DND-41 (cell line): ENCODE measurements around the gene CHRM5.

Experiments
- ATAC-seq: fragments of 200-7000 bp; cut with Tn5 transposase; 3 replicates; pipeline ENCODE4 v1.9.1; 2021; ENCODE audit warnings: low read depth; ENCODE audit not compliant: insufficient read depth
- DNase-seq: peaks from one replicate; pipeline ENCODE4 v3.0.0-alpha.2; 2020
- H2AFZ ChIP-seq: 2 replicates; pipeline ENCODE4 v1.6.0; 2012; ENCODE audit warnings: low read depth, low read length
- H3K27ac ChIP-seq: 2 replicates; pipeline ENCODE4 v1.5.1; 2012; ENCODE audit warnings: low read length, inconsistent platforms
- H3K27me3 ChIP-seq: fragments of 200-600 bp; sonication (generic); 2 replicates; pipeline ENCODE4 v1.6.0; 2012; ENCODE audit warnings: low read length, mild to moderate bottlenecking, inconsistent platforms; ENCODE audit not compliant: insufficient read depth, poor library complexity
- H3K36me3 ChIP-seq: 2 replicates; pipeline ENCODE4 v1.5.1; 2012; ENCODE audit warnings: low read length, inconsistent platforms; ENCODE audit not compliant: insufficient read depth
- H3K4me1 ChIP-seq: 2 replicates; pipeline ENCODE4 v1.5.1; 2012; ENCODE audit warnings: mild to moderate bottlenecking, low read length; ENCODE audit not compliant: insufficient read depth
- H3K4me2 ChIP-seq: 2 replicates; pipeline ENCODE4 v1.6.0; 2012; ENCODE audit warnings: mild to moderate bottlenecking, moderate library complexity, low read length, inconsistent platforms; ENCODE audit not compliant: insufficient read depth
- H3K4me3 ChIP-seq, 2 experiments: fragments of 200-600 bp in 1 of 2; shearing (Covaris generic) in 1 of 2; 2 replicates each; pipeline ENCODE4 v1.5.1; 2012 to 2016; ENCODE audit warnings: inconsistent platforms in 2 of 2, low read length in 2 of 2, mild to moderate bottlenecking in 2 of 2, low read depth in 1 of 2, moderate library complexity in 1 of 2
- H3K79me2 ChIP-seq: 2 replicates; pipeline ENCODE4 v1.6.0; 2012; ENCODE audit warnings: low read length, inconsistent platforms; ENCODE audit not compliant: insufficient read depth
- H3K9ac ChIP-seq: 2 replicates; pipeline ENCODE4 v1.6.0; 2012; ENCODE audit warnings: low read depth, mild to moderate bottlenecking, inconsistent platforms, low read length, moderate library complexity
- H3K9me3 ChIP-seq: 2 replicates; pipeline ENCODE4 v1.5.1; 2012; ENCODE audit warnings: low read length, moderate library complexity, mild to moderate bottlenecking, inconsistent platforms; ENCODE audit not compliant: insufficient read depth, severe bottlenecking
- H4K20me1 ChIP-seq: 2 replicates; pipeline ENCODE4 v1.6.0; 2012; ENCODE audit warnings: low read length; ENCODE audit not compliant: insufficient read depth
- CTCF ChIP-seq: IDR thresholded peaks from 2 replicates; pipeline ENCODE4 v1.5.1; 2012; ENCODE audit warnings: borderline replicate concordance, low read length, moderate library complexity, mild to moderate bottlenecking; ENCODE audit not compliant: poor library complexity, severe bottlenecking; ENCODE audit errors: extremely low read depth
- EZH2 ChIP-seq: IDR thresholded peaks from 3 replicates; pipeline ENCODE4 v1.6.1; 2012; ENCODE audit warnings: borderline replicate concordance, low read depth, mild to moderate bottlenecking, moderate library complexity, low read length, inconsistent platforms; ENCODE audit not compliant: severe bottlenecking

The CHRM5 gene

GRCh38 chr15:34001536-34001935 lies 33.2 kb downstream of the CHRM5 start:
- no peak overlapping the region for H3K4me3 ChIP-seq
- H3K4me2 ChIP-seq, result no peak overlapping the region
- no peak for TF ChIP-seq CTCF
- no peak for DNase-seq
- H4K20me1 ChIP-seq, result no peaks in the 10 kb centered on the region
- no peaks in the 10 kb centered on the region for H3K36me3 ChIP-seq
- no peak overlapping the region for H3K27ac ChIP-seq
- H3K4me1 ChIP-seq, result no peaks in the 10 kb centered on the region
- no peak overlapping the region for H3K9ac ChIP-seq
- H3K79me2 ChIP-seq, result no peaks in the 10 kb centered on the region
- no peaks in the 10 kb centered on the region for H3K9me3 ChIP-seq
- ATAC-seq, result no peak
- H3K27me3 ChIP-seq, result no peaks in the 10 kb centered on the region
- no peak overlapping the region for H2AFZ ChIP-seq

- Histone ChIP-seq H3K4me2 (no peak overlapping the region), H3K36me3 (no peaks in the 10 kb centered on the region), H3K79me2 (no peaks in the 10 kb centered on the region), H3K27ac (no peak overlapping the region), H3K4me3 (no peak overlapping the region), H2AFZ (no peak overlapping the region), H3K27me3 (no peaks in the 10 kb centered on the region), H4K20me1 (no peaks in the 10 kb centered on the region), H3K4me1 (no peaks in the 10 kb centered on the region), H3K9ac (no peak overlapping the region), H3K9me3 (no peaks in the 10 kb centered on the region)
- DNase-seq (no peak), ATAC-seq (no peak)
- TF ChIP-seq EZH2, result no peak
- no peak for TF ChIP-seq CTCF
Measured at GRCh38 chr15:34006381-34006780, 38.1 kb downstream of the CHRM5 start.

- no peak overlapping the region for H3K4me2 ChIP-seq
- H3K4me3 ChIP-seq, result no peak overlapping the region
- TF ChIP-seq CTCF, result no peak
- H3K79me2 ChIP-seq, result no peaks in the 10 kb centered on the region
- H3K36me3 ChIP-seq, result no peaks in the 10 kb centered on the region
- no peaks in the 10 kb centered on the region for H3K9me3 ChIP-seq
- no peak for ATAC-seq
- no peaks in the 10 kb centered on the region for H3K4me1 ChIP-seq
- no peaks in the 10 kb centered on the region for H4K20me1 ChIP-seq
- no peak overlapping the region for H3K27ac ChIP-seq
- no peak overlapping the region for H3K9ac ChIP-seq
- DNase-seq, result no peak
- no peaks in the 10 kb centered on the region for H3K27me3 ChIP-seq
- no peak overlapping the region for H2AFZ ChIP-seq
Measured at GRCh38 chr15:34009656-34010055, 41.4 kb downstream of the CHRM5 start.

DNA sequence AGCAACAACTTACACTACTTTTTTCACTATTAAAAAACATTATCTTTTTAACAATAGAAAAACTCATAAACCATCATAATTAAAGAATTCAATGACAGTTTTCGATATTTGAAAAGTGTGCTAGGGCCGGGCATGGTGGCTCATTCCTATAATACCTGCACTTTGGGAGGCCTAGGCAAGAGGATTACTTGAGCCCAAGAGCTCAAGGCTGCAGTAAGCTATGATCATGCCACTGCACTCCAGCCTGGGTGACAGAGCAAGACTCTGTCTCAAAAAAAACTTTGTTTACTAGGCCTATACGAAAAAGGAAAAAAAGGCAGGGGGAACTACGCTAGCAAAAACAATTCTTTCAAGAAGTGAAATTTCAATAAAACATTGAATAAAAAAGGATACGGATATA lies 42.6 kb downstream of the CHRM5 start:
- Histone ChIP-seq H3K4me1 (no peaks in the 10 kb centered on the region), H3K27ac (no peak overlapping the region), H3K27me3 (no peaks in the 10 kb centered on the region), H2AFZ (no peak overlapping the region), H4K20me1 (no peaks in the 10 kb centered on the region), H3K9me3 (no peaks in the 10 kb centered on the region), H3K36me3 (no peaks in the 10 kb centered on the region), H3K9ac (no peak overlapping the region), H3K4me3 (no peak overlapping the region), H3K79me2 (no peaks in the 10 kb centered on the region), H3K4me2 (no peak overlapping the region)
- DNase-seq (no peak), ATAC-seq (no peak)
- no peak for TF ChIP-seq CTCF
- TF ChIP-seq EZH2, result no peak
